GM12801 (cell line): ENCODE results near the gene ITGAL.

ENCODE experiments used
- CTCF ChIP-seq: IDR thresholded peaks from one replicate; pipeline ENCODE4 v1.5.1; 2011; ENCODE audit warnings: control low read depth; ENCODE audit not compliant: insufficient read length; ENCODE audit errors: extremely low read depth

ITGAL gene

GRCh38 chr16:30523768-30524574, 51.4 kb downstream of the ITGAL start:
- no peak for TF ChIP-seq CTCF

- TF ChIP-seq CTCF = no peak
These were observed 52.3 kb downstream of the ITGAL start for GRCh38 chr16:30524575-30525568.

GRCh38 chr16:30525844-30526136, 53.2 kb downstream of the ITGAL start:
- no peak for TF ChIP-seq CTCF

GRCh38 chr16:30526137-30526822, 53.7 kb downstream of the ITGAL start, which contains the start of gene ZNF768:
ZNF768 (minus strand) TSS chr16:30526566; CDS start chr16:30526413, 153 bp downstream.
- no peak for TF ChIP-seq CTCF

GRCh38 chr16:30526823-30527634, 54.5 kb downstream of the ITGAL start:
- no peak for TF ChIP-seq CTCF

- no peak for TF ChIP-seq CTCF
These were observed 55.2 kb downstream of the ITGAL start for GRCh38 chr16:30527635-30528178.
